HEK293 (cell line): Measurements from ENCODE around the gene HABP4.

Experiments used
- BCL11A ChIP-seq: fragments of 450-650 bp; formaldehyde crosslinking; IDR thresholded peaks from 2 replicates; pipeline ENCODE4 v1.5.1; 2016; ENCODE audit warnings: low read depth, missing biosample characterization, missing genetic modification characterization
- KLF1 ChIP-seq: fragments of 450-650 bp; formaldehyde crosslinking; IDR thresholded peaks from 2 replicates; pipeline ENCODE4 v1.5.1; 2016; ENCODE audit warnings: missing biosample characterization, missing genetic modification characterization
- MEIS1 ChIP-seq: sonication (generic); formaldehyde crosslinking; IDR thresholded peaks from 2 replicates; pipeline ENCODE4 v1.8.1; 2022; ENCODE audit warnings: missing genetic modification reagents, mild to moderate bottlenecking, borderline replicate concordance
- SALL2 ChIP-seq: fragments of 450-650 bp; formaldehyde crosslinking; IDR thresholded peaks from 2 replicates; pipeline ENCODE4 v1.5.0; 2017; ENCODE audit warnings: missing biosample characterization, mild to moderate bottlenecking, missing genetic modification characterization, borderline replicate concordance
- ZBTB1 ChIP-seq: fragments of 450-650 bp; formaldehyde crosslinking; IDR thresholded peaks from 2 replicates; pipeline ENCODE4 v1.5.1; 2016; ENCODE audit warnings: missing biosample characterization, missing genetic modification characterization
- ZBTB7A ChIP-seq: fragments of 450-650 bp; formaldehyde crosslinking; IDR thresholded peaks from 2 replicates; pipeline ENCODE4 v1.5.1; 2016; ENCODE audit warnings: low read depth, missing biosample characterization, missing genetic modification characterization
- ZNF140 ChIP-seq: fragments of 450-650 bp; formaldehyde crosslinking; IDR thresholded peaks from 2 replicates; pipeline ENCODE4 v1.5.1; 2016; ENCODE audit warnings: missing biosample characterization, missing genetic modification characterization
- ZNF146 ChIP-seq: fragments of 450-650 bp; formaldehyde crosslinking; IDR thresholded peaks from 2 replicates; pipeline ENCODE4 v1.5.1; 2016; ENCODE audit warnings: missing biosample characterization, missing genetic modification characterization
- ZNF214 ChIP-seq: fragments of 450-650 bp; formaldehyde crosslinking; IDR thresholded peaks from 2 replicates; pipeline ENCODE4 v1.5.1; 2017; ENCODE audit warnings: missing biosample characterization, mild to moderate bottlenecking, missing genetic modification characterization, borderline replicate concordance
- ZNF248 ChIP-seq: fragments of 450-650 bp; formaldehyde crosslinking; IDR thresholded peaks from 2 replicates; pipeline ENCODE4 v1.5.1; 2017; ENCODE audit warnings: missing biosample characterization, missing genetic modification characterization
- ZNF302 ChIP-seq: fragments of 450-650 bp; formaldehyde crosslinking; IDR thresholded peaks from 2 replicates; pipeline ENCODE4 v1.5.1; 2016; ENCODE audit warnings: missing biosample characterization, missing genetic modification characterization, low read depth
- ZNF391 ChIP-seq: fragments of 450-650 bp; formaldehyde crosslinking; IDR thresholded peaks from 2 replicates; pipeline ENCODE4 v1.5.1; 2016; ENCODE audit warnings: low read depth, missing biosample characterization, missing genetic modification characterization, borderline replicate concordance
- ZNF433 ChIP-seq: fragments of 450-650 bp; formaldehyde crosslinking; IDR thresholded peaks from 2 replicates; pipeline ENCODE4 v1.5.1; 2016; ENCODE audit warnings: missing biosample characterization, missing genetic modification characterization, low read depth
- ZNF529 ChIP-seq: fragments of 450-650 bp; formaldehyde crosslinking; IDR thresholded peaks from 2 replicates; pipeline ENCODE4 v1.5.1; 2017; ENCODE audit warnings: missing genetic modification characterization, missing biosample characterization; ENCODE audit not compliant: insufficient replicate concordance
- ZNF596 ChIP-seq: fragments of 450-650 bp; IDR thresholded peaks from 2 replicates; pipeline ENCODE4 v1.5.0; 2018; ENCODE audit warnings: missing biosample characterization, mild to moderate bottlenecking, missing genetic modification characterization, moderate library complexity
- ZNF623 ChIP-seq: fragments of 450-650 bp; formaldehyde crosslinking; IDR thresholded peaks from 2 replicates; pipeline ENCODE4 v1.5.1; 2016; ENCODE audit warnings: missing biosample characterization, missing genetic modification characterization
- ZNF658 ChIP-seq: fragments of 450-650 bp; formaldehyde crosslinking; IDR thresholded peaks from 2 replicates; pipeline ENCODE4; 2016; ENCODE audit warnings: missing biosample characterization, missing genetic modification characterization
- ZNF777 ChIP-seq: fragments of 450-650 bp; formaldehyde crosslinking; IDR thresholded peaks from 2 replicates; pipeline ENCODE4 v1.5.1; 2017; ENCODE audit warnings: missing biosample characterization, missing genetic modification characterization, borderline replicate concordance
- ZNF785 ChIP-seq: fragments of 450-650 bp; formaldehyde crosslinking; IDR thresholded peaks from 2 replicates; pipeline ENCODE4 v1.5.1; 2016; ENCODE audit warnings: missing biosample characterization, missing genetic modification characterization
- ZSCAN16 ChIP-seq: fragments of 450-650 bp; formaldehyde crosslinking; IDR thresholded peaks from 2 replicates; pipeline ENCODE4 v1.5.1; 2016; ENCODE audit warnings: missing biosample characterization, missing genetic modification characterization
- TF ChIP-seq, protein P1 (sequence below): fragments of 450-650 bp; formaldehyde crosslinking; IDR thresholded peaks from 2 replicates; pipeline ENCODE4 v1.5.1; 2016; ENCODE audit warnings: missing biosample characterization, missing genetic modification characterization
- TF ChIP-seq, protein P2 (sequence below): fragments of 450-650 bp; formaldehyde crosslinking; IDR thresholded peaks from 2 replicates; pipeline ENCODE4 v1.5.1; 2016; ENCODE audit warnings: missing biosample characterization, missing genetic modification characterization, borderline replicate concordance
- TF ChIP-seq, protein P3 (sequence below): fragments of 450-650 bp; formaldehyde crosslinking; IDR thresholded peaks from 2 replicates; pipeline ENCODE4 v1.5.0; 2017; ENCODE audit warnings: missing biosample characterization, missing genetic modification characterization, borderline replicate concordance
- TF ChIP-seq, protein P4 (sequence below): fragments of 450-650 bp; formaldehyde crosslinking; conservative IDR thresholded peaks from 2 replicates; pipeline ENCODE4 v1.5.1; 2016; ENCODE audit warnings: low read depth, missing biosample characterization, missing genetic modification characterization

HABP4 gene

DNA sequence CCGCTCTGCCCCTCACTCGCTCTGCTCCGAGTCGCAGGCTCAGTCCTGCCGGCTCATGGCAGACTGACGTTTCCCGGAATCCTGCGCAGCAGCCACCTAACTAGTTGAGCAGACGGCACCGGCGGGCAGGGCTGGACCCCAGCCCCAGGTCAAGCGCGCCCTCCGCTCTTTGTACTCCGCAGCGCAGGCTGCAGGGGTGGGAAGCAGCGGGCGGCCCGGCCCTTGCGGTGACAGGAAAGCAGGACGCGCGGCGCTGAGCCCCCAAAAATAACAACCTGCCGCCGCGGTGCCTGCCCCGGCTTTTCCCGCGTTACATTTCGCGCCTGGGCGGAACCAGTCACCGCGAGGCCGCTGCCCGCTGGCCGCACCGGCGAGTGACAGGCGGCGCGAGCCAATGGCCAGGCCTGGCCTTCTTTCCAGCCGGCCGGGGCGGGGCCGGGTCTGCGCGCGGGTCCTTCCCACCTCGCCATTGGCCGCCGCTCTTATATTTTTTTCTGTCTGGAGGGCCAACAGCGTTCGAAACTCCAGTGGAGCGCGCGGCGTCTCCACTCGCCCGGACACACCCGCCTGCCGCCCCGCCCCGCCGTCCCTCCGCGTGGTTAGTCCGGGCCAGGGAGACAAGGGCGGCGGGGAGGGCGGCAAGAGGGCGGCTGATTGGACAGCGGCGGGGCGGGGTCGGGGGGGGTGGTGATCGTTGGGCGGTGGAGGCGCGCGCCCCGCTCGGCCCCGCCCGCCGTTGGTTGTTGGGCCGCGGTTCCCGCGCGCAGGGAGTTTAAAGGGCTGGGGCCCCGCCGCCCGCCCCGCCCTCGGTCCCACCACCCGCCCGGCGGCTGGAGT, 31.7 kb upstream of the HABP4 start, which contains the start of gene ZNF367 (continued):
- TF ChIP-seq KLF1 (tag by site-specific recombination) (no peak; the same call in 1 of the 2 replicates), ZNF596 (no peak), ZBTB7A (tag by site-specific recombination) (peak; percentile 68; the same call in 1 of the 2 replicates), ZNF146 (tag by site-specific recombination) (no peak), ZNF433 (no peak), SALL2 (no peak), ZNF785 (tag by site-specific recombination) (no peak), ZNF214 (tag by site-specific recombination) (no peak), ZNF302 (no peak), ZSCAN16 (no peak), BCL11A (tag by site-specific recombination) (no peak), ZNF658 (no peak), ZNF623 (tag by site-specific recombination) (no peak), ZNF140 (no peak), ZNF529 (tag by site-specific recombination) (no peak), MEIS1 (CRISPR knock-in tag) (0 out of 2 replicates have a peak, but pooled peaks have one; percentile 37), ZNF391 (peak; percentile 66; the same call in 1 of the 2 replicates), ZBTB1 (tag by site-specific recombination) (no peak), ZNF777 (no peak), ZNF248 (tag by site-specific recombination) (no peak)
- TF ChIP-seq, protein P1, sequence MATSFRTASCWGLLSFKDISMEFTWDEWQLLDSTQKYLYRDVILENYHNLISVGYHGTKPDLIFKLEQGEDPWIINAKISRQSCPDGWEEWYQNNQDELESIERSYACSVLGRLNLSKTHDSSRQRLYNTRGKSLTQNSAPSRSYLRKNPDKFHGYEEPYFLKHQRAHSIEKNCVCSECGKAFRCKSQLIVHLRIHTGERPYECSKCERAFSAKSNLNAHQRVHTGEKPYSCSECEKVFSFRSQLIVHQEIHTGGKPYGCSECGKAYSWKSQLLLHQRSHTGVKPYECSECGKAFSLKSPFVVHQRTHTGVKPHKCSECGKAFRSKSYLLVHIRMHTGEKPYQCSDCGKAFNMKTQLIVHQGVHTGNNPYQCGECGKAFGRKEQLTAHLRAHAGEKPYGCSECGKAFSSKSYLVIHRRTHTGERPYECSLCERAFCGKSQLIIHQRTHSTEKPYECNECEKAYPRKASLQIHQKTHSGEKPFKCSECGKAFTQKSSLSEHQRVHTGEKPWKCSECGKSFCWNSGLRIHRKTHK (tag by site-specific recombination), result no peak
- TF ChIP-seq, protein P2, sequence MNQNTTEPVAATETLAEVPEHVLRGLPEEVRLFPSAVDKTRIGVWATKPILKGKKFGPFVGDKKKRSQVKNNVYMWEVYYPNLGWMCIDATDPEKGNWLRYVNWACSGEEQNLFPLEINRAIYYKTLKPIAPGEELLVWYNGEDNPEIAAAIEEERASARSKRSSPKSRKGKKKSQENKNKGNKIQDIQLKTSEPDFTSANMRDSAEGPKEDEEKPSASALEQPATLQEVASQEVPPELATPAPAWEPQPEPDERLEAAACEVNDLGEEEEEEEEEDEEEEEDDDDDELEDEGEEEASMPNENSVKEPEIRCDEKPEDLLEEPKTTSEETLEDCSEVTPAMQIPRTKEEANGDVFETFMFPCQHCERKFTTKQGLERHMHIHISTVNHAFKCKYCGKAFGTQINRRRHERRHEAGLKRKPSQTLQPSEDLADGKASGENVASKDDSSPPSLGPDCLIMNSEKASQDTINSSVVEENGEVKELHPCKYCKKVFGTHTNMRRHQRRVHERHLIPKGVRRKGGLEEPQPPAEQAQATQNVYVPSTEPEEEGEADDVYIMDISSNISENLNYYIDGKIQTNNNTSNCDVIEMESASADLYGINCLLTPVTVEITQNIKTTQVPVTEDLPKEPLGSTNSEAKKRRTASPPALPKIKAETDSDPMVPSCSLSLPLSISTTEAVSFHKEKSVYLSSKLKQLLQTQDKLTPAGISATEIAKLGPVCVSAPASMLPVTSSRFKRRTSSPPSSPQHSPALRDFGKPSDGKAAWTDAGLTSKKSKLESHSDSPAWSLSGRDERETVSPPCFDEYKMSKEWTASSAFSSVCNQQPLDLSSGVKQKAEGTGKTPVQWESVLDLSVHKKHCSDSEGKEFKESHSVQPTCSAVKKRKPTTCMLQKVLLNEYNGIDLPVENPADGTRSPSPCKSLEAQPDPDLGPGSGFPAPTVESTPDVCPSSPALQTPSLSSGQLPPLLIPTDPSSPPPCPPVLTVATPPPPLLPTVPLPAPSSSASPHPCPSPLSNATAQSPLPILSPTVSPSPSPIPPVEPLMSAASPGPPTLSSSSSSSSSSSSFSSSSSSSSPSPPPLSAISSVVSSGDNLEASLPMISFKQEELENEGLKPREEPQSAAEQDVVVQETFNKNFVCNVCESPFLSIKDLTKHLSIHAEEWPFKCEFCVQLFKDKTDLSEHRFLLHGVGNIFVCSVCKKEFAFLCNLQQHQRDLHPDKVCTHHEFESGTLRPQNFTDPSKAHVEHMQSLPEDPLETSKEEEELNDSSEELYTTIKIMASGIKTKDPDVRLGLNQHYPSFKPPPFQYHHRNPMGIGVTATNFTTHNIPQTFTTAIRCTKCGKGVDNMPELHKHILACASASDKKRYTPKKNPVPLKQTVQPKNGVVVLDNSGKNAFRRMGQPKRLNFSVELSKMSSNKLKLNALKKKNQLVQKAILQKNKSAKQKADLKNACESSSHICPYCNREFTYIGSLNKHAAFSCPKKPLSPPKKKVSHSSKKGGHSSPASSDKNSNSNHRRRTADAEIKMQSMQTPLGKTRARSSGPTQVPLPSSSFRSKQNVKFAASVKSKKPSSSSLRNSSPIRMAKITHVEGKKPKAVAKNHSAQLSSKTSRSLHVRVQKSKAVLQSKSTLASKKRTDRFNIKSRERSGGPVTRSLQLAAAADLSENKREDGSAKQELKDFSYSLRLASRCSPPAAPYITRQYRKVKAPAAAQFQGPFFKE (tag by site-specific recombination), result no peak
- TF ChIP-seq, protein P3, sequence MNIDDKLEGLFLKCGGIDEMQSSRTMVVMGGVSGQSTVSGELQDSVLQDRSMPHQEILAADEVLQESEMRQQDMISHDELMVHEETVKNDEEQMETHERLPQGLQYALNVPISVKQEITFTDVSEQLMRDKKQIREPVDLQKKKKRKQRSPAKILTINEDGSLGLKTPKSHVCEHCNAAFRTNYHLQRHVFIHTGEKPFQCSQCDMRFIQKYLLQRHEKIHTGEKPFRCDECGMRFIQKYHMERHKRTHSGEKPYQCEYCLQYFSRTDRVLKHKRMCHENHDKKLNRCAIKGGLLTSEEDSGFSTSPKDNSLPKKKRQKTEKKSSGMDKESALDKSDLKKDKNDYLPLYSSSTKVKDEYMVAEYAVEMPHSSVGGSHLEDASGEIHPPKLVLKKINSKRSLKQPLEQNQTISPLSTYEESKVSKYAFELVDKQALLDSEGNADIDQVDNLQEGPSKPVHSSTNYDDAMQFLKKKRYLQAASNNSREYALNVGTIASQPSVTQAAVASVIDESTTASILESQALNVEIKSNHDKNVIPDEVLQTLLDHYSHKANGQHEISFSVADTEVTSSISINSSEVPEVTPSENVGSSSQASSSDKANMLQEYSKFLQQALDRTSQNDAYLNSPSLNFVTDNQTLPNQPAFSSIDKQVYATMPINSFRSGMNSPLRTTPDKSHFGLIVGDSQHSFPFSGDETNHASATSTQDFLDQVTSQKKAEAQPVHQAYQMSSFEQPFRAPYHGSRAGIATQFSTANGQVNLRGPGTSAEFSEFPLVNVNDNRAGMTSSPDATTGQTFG (tag by site-specific recombination), result no peak
- TF ChIP-seq, protein P4, sequence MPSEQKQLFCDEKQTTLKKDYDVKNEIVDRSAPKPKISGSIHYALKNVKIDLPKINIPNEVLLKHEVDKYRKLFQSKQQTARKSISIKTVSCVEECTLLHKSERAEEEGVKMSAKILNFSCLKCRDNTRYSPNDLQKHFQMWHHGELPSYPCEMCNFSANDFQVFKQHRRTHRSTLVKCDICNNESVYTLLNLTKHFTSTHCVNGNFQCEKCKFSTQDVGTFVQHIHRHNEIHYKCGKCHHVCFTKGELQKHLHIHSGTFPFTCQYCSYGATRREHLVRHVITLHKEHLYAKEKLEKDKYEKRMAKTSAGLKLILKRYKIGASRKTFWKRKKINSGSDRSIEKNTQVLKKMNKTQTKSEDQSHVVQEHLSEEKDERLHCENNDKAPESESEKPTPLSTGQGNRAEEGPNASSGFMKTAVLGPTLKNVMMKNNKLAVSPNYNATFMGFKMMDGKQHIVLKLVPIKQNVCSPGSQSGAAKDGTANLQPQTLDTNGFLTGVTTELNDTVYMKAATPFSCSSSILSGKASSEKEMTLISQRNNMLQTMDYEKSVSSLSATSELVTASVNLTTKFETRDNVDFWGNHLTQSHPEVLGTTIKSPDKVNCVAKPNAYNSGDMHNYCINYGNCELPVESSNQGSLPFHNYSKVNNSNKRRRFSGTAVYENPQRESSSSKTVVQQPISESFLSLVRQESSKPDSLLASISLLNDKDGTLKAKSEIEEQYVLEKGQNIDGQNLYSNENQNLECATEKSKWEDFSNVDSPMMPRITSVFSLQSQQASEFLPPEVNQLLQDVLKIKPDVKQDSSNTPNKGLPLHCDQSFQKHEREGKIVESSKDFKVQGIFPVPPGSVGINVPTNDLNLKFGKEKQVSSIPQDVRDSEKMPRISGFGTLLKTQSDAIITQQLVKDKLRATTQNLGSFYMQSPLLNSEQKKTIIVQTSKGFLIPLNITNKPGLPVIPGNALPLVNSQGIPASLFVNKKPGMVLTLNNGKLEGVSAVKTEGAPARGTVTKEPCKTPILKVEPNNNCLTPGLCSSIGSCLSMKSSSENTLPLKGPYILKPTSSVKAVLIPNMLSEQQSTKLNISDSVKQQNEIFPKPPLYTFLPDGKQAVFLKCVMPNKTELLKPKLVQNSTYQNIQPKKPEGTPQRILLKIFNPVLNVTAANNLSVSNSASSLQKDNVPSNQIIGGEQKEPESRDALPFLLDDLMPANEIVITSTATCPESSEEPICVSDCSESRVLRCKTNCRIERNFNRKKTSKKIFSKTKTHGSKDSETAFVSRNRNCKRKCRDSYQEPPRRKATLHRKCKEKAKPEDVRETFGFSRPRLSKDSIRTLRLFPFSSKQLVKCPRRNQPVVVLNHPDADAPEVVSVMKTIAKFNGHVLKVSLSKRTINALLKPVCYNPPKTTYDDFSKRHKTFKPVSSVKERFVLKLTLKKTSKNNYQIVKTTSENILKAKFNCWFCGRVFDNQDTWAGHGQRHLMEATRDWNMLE (tag by site-specific recombination), result no peak
